Limb (tissue), 2 donors: ENCODE measurements around the gene COLGALT1.
"Not testable (repeated sequence)": the region's sequence is repeated elsewhere in the genome, so short reads cannot be mapped to it uniquely, and the experiment has no call there.

Experiments
- DNase-seq, 2 donors: peaks; one replicate each; pipeline ENCODE4 v3.0.0-alpha.2; 2016; ENCODE audit errors: extremely low spot score in 2 of 2

The COLGALT1 gene

GRCh38 chr19:17560205-17560595 lies 4.8 kb downstream of the COLGALT1 start:
- DNase-seq = no peak

DNA sequence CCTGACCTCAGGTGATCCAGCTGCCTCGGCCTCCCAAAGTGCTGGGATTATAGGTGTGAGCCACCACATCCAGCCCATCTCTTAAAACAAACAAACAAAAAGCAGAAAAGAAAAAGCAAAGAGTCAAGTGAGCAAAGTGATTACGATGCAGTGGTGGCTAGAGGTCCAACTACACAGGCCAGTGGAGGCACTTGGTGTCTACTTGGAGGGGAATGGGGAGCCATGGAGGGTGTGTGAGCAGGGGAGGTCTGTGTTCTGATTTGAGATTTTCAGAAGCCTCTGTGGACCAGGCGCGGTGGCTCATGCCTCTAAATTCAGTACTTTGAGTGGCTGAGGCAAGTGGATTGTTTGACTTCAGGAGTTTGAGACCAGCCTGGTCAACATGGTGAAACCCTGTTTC lies 6.6 kb downstream of the COLGALT1 start:
- DNase-seq = no peak

- no peak for DNase-seq
These were observed 7.1 kb downstream of the COLGALT1 start for GRCh38 chr19:17562561-17562960.

DNA sequence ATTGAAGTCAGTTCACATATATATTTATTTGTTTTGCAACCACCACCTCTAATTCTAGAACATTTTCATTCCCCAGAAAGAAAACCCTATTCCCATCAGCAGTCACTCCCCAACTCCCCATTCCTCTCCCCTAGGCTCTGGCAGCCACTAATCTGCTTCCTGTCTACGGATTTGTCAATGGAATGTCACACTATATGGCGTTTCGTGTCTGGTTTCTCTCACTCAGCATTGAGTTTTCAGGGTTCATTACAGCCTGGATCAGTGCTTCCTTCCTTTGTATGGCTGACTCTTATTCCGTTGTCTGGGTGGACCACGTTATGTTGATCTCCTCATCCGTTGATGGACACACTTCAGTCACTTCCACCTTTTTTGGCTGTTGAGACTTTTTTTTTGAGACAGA lies 9.3 kb downstream of the COLGALT1 start:
- DNase-seq = no peak

DNA sequence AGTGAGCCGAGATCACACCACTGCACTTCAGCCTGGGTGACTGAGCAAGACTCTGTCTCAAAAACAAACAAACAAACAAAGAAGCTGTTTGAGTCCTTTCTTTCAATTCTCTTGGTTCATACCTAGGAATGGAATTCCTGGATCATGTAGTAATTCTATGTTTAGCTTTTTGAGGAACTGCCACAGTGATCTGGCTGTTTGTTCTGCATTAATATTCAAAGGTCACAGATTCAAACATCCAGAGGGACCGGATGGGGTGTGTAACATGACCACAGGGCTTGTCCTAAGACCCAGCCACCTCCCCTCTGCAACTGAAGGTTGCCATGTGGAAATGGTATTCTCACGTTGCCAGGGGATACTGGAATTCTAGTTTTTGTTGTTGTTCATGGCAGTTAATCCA lies 10.2 kb downstream of the COLGALT1 start:
- no peak for DNase-seq

GRCh38 chr19:17567940-17568339 lies 12.5 kb downstream of the COLGALT1 start:
- DNase-seq = no peak

DNA sequence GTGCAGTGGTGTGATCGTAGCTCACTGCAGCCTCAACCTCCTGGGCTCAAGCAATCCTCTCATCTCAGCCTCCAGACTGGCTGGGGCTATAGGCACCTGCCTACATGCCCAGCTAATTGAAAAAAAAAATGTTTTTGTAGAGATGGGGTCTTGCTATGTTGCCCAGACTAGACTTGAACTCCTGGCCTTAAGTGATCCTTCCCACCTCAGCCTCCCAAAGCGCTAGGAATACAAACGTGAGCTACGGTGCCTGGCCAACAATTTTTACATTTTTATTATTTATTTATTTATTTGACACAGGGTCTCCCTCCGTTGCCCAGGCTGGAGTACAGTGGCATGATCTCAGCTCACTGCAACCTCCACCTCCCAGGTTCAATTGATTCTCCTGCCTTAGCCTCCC lies 14.8 kb downstream of the COLGALT1 start:
- DNase-seq = not testable (repeated sequence)

DNA sequence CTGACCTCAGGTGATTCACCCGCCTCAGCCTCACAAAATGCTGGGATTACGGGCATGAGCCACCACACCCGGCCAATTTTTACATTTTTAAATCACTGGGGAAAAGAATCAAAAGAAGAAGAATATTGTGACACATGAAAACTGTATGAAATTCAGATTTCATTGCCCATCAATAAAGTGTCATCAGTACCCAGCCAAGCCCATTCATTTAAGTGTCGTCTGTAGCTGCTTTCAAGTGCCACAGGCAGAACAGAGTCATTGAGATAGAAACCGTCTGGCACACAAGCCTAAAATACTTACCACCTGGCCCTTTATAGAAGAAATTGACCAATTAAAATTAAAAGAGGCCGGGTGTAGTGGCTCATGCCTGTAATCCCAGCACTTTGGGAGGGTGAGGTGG lies 15.3 kb downstream of the COLGALT1 start:
- no peak for DNase-seq

DNA sequence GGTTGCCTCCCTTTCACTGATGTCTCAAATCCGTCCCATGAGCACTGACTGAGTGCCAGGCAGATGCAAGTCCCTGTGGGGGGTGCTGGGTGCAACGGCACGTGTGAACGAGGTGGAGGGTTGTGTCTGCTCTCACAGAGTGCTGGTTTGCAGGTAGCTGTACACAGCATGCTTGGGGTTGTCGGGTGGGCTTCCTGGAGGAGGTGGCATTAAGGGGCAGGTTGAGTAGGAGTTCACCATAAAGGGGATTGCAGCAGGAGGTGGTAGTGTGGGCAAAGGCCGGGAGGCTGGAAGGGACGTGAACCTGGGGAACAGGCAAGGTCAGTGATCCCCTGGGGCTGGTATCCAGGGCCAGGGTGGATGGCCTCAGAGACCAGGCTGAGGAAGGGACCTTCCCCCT lies 17.2 kb downstream of the COLGALT1 start:
- no peak for DNase-seq

GRCh38 chr19:17575871-17576757 lies 20.7 kb downstream of the COLGALT1 start:
- DNase-seq = no peak

DNA sequence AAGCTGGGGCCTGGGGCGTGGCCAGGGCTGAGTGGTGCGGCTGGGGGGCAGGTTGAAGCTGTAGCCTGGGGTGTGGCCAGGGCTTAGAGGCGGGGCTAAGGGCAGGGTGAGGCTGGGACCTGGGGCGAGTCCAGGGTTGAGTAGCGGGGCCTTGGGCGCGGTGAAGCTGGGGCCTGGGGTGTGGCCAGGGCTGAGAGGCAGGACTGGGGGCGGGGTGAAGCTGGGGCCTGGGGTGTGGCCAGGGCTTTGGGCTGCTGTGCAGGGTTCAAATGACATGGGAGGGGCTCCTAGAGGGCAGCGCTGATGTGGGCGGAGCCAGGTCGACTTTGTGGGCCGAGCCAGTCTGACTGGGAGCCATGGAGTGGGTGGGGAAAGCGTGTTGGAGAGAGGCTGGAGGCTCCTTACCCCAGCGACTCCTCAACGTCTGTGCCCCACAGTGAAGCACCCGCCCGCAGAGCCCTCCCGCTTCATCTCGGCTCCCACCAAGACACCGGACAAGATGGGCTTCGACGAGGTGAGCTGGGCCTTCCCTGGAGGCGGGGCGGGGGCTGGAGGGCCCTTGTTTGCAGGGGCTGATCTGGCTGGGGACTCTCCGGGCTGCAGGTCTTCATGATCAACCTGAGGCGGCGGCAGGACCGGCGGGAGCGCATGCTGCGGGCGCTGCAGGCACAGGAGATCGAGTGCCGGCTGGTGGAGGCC lies 21.5 kb downstream of the COLGALT1 start:
- peak in 1 of 2 donors; percentile 61 for DNase-seq

DNA sequence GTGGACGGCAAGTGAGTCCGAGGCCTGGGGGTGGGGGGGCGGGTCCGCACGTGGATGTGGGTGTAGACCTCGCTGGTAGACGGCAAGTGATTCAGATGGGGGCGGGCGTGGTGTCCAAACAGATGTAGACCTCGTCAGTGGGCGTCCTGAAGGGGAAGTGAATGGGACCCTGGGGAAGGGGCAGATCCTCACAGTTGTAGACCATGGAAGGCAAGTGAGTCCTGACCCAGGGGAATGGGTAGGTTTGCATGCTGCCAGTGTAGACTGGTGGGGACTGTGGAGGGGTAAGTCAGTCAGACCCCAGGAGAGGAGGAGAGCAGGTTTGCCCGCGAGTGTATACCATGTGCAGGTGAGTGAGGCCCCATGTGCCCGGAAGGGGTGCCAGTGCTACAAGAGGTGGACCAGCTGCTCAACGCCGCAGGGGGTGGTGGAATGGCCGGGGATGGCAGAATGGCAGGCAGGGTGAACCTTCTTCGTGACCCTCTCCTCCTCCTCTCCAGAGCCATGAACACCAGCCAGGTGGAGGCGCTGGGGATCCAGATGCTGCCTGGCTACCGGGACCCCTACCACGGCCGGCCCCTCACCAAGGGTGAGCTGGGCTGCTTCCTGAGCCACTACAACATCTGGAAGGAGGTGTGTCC lies 22.1 kb downstream of the COLGALT1 start:
- no peak for DNase-seq

GRCh38 chr19:17579661-17580244 lies 24.3 kb downstream of the COLGALT1 start:
- peak in 1 of 2 donors; percentile 58 for DNase-seq

- DNase-seq = no peak
These were observed 25.2 kb downstream of the COLGALT1 start for GRCh38 chr19:17580470-17581144.

DNA sequence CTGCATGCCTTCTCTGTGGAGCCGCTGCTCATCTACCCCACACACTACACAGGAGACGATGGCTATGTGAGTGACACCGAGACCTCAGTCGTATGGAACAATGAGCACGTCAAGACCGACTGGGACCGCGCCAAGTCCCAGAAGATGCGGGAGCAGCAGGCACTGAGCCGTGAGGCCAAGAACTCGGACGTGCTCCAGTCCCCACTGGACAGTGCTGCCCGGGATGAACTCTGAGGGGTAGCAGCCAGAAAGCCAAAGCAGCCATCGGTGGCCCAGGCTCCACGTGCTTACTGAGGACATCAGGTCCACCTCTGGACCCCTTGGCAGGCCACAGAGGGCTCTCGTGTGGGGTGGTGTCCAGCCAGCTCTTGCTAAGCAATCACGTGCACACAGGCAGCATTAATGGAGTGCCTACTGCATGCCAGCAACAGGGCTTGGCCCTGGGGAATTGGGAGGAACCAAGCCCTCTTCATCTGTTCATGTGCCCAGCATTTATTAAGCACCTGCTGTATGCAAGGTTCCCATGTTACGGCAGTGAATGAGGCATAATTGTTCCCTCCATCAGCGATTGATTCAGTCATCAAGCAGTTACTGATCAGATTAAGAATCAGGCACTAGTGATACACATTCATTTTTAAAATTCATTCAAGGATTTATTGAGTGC lies 25.9 kb downstream of the COLGALT1 start:
- DNase-seq = no peak

DNA sequence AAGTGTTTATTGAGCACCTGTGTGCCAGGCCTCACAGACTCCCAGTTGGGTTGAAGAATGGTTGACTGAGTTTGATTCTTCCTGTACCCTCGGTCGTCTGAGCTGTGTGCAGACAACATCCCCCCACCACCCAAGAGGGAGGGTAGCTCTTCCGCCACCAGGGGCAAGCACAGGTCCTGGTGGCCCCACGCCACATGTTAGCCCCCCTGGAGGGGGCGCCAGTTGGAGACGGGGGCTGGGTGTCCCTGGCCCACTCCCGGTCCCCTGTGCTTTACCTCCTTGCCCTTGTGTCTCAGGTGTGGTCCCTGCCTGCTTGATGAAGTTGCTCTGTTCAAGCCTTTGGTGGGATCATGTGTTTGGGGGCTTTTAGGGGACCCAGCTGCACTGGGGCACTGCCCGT lies 27.2 kb downstream of the COLGALT1 start:
- no peak for DNase-seq

GRCh38 chr19:17584132-17584531 lies 28.7 kb downstream of the COLGALT1 start:
- no peak for DNase-seq

DNA sequence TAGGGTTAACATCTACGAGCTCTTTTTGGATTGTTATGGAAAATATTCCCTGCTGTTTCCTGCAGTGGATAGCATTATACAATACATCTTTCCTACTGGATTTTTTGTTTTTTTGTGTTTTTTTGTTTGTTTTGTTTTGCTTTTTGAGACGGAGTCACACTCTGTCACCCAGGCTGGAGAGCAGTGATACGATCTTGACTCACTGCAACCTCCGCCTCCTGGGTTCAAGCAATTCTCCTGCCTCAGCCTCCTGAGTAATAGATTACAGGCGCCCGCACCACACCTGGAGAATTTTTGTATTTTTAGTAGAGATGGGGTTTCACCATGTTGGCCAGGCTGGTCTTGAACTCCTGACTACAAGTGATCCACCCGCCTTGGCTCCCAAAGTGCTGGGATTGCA lies 29.9 kb downstream of the COLGALT1 start:
- DNase-seq = not testable (repeated sequence)

DNA sequence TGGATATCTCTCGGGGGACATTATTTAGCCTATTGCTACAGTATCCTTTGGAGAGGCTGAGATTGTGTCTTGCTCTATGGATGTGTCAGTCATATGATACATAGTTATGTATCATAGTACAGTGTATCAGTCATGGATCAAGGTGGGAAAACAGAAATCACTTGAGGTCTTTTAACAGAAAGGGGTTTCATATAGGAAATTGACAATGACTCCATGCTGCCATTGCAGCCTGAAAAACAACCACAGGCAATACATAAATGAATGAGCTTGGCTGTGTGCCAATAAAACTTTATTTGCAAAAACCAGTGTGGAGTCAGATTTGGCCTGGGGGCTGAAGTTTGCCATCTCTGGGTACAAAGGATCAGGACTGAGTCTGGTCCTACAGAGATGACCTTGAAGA lies 35.4 kb downstream of the COLGALT1 start:
- DNase-seq = no peak

DNA sequence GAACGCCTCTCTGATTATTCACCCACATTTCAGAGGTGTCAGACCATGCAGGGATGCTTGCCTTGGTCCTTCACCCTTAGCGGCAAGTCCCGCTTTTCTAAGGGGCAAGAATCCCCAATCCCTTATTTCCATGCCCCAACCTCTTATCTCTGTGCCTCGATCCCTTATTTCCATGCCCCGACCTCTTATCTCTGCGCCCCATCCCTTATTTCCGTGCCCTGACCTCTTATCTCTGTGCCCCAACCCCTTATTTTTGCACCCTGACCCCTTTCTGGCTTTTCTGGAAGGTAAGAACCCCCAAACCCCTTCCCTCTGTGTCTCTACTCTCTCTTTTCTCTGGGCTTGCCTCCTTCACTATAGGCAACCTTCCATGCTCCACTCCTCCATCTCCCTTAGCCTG lies 38.8 kb downstream of the COLGALT1 start:
- not testable (repeated sequence) for DNase-seq

- DNase-seq = not testable (repeated sequence)
These were observed 42.6 kb downstream of the COLGALT1 start for GRCh38 chr19:17598063-17598462.
